Thyroid gland (tissue), 4 donors: ENCODE measurements around the gene FHIT. TPM values are rescaled to one million over a fixed set of nuclear protein-coding genes. Genes with fewer than 3 reads are reported as not detected.

Experiments
- DNase-seq, 2 donors: peaks; one replicate each; pipeline ENCODE4 v3.0.0-alpha.2; 2019
- H3K27ac ChIP-seq, 3 donors: fragments of 200-600 bp; sonication (generic); 1 replicate in 2 of 3; 2 replicates in 1 of 3; pipeline ENCODE4 v1.5.1; 2016 to 2019; ENCODE audit warnings: mild to moderate bottlenecking in 1 of 3, moderate library complexity in 1 of 3
- H3K27me3 ChIP-seq: fragments of 200-600 bp; sonication (generic); one replicate; pipeline ENCODE4 v1.5.1; 2019
- H3K36me3 ChIP-seq, 2 donors: fragments of 200-600 bp; sonication (generic); one replicate each; pipeline ENCODE4 v1.5.1; 2016 to 2019
- H3K4me1 ChIP-seq, 2 donors: fragments of 200-600 bp; sonication (generic); one replicate each; pipeline ENCODE4 v1.5.1; 2017 to 2019
- H3K4me3 ChIP-seq, 3 donors: fragments of 200-600 bp; sonication (generic); replicated peaks in 1 of 3; 1 replicate in 2 of 3; 2 replicates in 1 of 3; pipeline ENCODE4 v1.5.1; 2016; ENCODE audit warnings: mild to moderate bottlenecking in 1 of 3
- H3K9me3 ChIP-seq: fragments of 200-600 bp; sonication (generic); one replicate; pipeline ENCODE4 v1.5.1; 2017
- POLR2A ChIP-seq, 2 donors: fragments of 450-650 bp; IDR thresholded peaks; one replicate each; pipeline ENCODE4 v1.6.1; 2017; ENCODE audit warnings: antibody characterized with exemption in 2 of 2, mild to moderate bottlenecking in 2 of 2, moderate library complexity in 1 of 2
- WGBS, 2 donors: methylation state at CpG; one replicate each; pipeline ENCODE4 v1.1.5; 2017; 5-methylcytosine and 5-hydroxymethylcytosine counted together
- intact Hi-C: fragments of 100-400 bp; cut with DNase I; formaldehyde crosslinking; loops from one replicate; pipeline ENCODE4 v1.15.1; 2023
- total RNA-seq, 4 donors: library from RNA; depleted of rRNA; stranded (reverse); fragments of >200 nt; gene quantifications; one replicate each; pipeline ENCODE4 v1.2.3, GENCODE V29; 2016
- TF ChIP-seq, protein P1 (sequence below), 6 experiments: fragments of 200-600 bp in 3 of 6; fragments of 450-650 bp in 3 of 6; sonication (generic) in 3 of 6; IDR thresholded peaks; one replicate each; pipeline ENCODE4 v1.5.1; 2016 to 2019; ENCODE audit warnings: antibody characterized with exemption in 6 of 6, mild to moderate bottlenecking in 2 of 6, inconsistent platforms in 1 of 6, moderate library complexity in 1 of 6

Gene FHIT
- total RNA-seq, 4 donors from 2014 or later: 12.2 to 18.9 (median 16.2) TPM

DNA sequence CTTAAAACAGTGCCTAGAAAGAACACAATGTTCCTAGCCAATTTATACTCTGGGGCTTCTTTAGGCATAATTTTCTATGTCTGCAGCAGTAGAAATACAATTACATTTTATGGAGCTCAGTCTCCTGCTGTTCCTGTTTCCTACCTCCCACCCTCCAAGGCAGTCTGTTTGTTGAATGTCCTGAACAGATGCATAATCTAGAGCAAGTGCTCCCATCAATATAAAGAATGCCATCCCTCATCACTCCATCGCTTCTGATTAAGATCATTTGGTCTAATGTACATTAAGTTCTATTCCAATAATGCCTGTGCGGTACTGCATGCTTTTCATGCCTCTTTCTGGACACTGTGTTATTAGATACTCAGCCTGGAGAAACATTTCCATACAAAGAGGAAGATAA lies 1331.7 kb downstream of the FHIT start:
- Histone ChIP-seq H3K27ac (no peak overlapping the region), H3K4me1 (no peaks in the 10 kb centered on the region), H3K27me3 (no peaks in the 10 kb centered on the region), H3K4me3 (no peak overlapping the region), H3K9me3 (no peaks in the 10 kb centered on the region), H3K36me3 (no peaks in the 10 kb centered on the region)
- DNase-seq: no peak
- WGBS, 2 donors: 98 to 100% methylated on average over 2 of the region's 2 CpGs
- intact Hi-C loops: no loop called here
- TF ChIP-seq POLR2A (IDR thresholded peaks at IDR 0.05): no peak
- TF ChIP-seq, protein P1, sequence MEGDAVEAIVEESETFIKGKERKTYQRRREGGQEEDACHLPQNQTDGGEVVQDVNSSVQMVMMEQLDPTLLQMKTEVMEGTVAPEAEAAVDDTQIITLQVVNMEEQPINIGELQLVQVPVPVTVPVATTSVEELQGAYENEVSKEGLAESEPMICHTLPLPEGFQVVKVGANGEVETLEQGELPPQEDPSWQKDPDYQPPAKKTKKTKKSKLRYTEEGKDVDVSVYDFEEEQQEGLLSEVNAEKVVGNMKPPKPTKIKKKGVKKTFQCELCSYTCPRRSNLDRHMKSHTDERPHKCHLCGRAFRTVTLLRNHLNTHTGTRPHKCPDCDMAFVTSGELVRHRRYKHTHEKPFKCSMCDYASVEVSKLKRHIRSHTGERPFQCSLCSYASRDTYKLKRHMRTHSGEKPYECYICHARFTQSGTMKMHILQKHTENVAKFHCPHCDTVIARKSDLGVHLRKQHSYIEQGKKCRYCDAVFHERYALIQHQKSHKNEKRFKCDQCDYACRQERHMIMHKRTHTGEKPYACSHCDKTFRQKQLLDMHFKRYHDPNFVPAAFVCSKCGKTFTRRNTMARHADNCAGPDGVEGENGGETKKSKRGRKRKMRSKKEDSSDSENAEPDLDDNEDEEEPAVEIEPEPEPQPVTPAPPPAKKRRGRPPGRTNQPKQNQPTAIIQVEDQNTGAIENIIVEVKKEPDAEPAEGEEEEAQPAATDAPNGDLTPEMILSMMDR (IDR thresholded peaks at IDR 0.05): no peak

DNA sequence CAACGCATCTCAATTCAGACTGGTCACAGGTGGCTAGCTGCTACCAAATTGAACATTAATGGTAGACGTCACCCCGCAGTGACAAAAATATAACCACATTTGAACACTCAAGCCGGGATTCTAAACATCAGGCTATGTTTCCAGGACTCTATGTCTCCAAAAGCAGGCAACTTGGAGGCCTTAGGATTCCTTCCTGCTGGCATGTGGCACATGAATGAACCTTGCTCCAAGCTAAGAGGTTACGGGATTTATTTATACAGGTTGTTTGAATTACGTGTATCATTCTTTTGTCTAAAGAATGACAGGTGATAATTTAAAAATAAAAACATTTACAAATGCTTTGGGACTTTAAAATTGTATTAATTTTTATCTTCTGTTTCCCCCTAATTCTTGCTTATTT lies 1337.0 kb downstream of the FHIT start:
- Histone ChIP-seq H3K4me1 (no peaks in the 10 kb centered on the region), H3K4me3 (no peak overlapping the region), H3K27ac (no peak overlapping the region), H3K36me3 (no peaks in the 10 kb centered on the region), H3K27me3 (no peaks in the 10 kb centered on the region), H3K9me3 (no peaks in the 10 kb centered on the region)
- WGBS, 2 donors: 88 to 97% methylated on average over 6 of the region's 6 CpGs
- no peak for TF ChIP-seq POLR2A (IDR thresholded peaks at IDR 0.05)
- TF ChIP-seq, protein P1 (IDR thresholded peaks at IDR 0.05): no peak
- DNase-seq: no peak
- intact Hi-C loops: no loop called here

DNA sequence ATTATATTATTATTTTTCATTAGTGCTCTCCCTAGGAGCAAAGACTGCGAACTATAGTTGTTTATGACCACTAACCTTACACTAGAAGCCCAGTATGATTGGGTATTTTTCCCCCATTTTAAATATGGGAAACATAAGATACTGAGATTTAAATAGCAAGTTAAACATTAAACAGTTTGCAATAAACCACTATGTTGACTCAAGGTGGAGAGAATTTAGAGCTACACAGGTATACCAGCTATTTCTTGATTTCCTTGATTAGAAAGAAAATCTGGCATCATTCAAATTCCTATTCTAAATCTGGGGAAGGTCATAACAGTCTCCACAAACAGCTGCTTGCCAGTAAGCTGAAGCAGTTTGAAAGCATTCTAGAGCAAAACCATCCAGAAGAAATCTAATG lies 1337.6 kb downstream of the FHIT start:
- intact Hi-C loops: no loop called here
- Histone ChIP-seq H3K9me3 (no peaks in the 10 kb centered on the region), H3K36me3 (no peaks in the 10 kb centered on the region), H3K27ac (no peak overlapping the region), H3K27me3 (no peaks in the 10 kb centered on the region), H3K4me1 (no peaks in the 10 kb centered on the region), H3K4me3 (no peak overlapping the region)
- no peak for TF ChIP-seq POLR2A (IDR thresholded peaks at IDR 0.05)
- TF ChIP-seq, protein P1 (IDR thresholded peaks at IDR 0.05): no peak
- no peak for DNase-seq
- WGBS, 2 donors: 98% methylated on average over 1 of the region's 1 CpG

DNA sequence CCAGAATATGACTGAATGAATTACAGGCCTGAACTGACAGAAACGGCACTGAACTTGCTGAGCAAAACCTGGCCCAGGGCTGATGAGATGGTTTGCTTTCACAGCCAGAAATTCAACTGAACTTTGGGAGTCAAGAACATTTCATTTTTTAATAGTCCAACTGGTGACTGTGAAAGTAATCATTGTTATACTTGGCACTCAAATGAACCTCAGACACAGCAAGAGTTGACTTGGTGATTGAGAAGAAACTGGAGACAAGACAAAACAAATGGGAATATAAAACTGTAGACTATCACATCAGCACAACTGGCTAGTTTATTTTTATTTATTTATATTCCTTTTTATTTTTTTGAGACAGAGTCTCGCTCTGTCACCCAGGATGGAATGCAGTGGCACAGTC lies 1342.6 kb downstream of the FHIT start:
- Histone ChIP-seq H3K4me3 (no peak overlapping the region), H3K27me3 (no peaks in the 10 kb centered on the region), H3K36me3 (no peaks in the 10 kb centered on the region), H3K9me3 (no peaks in the 10 kb centered on the region), H3K27ac (no peak overlapping the region), H3K4me1 (no peaks in the 10 kb centered on the region)
- intact Hi-C loops: no loop called here
- 40 to 55% methylated on average over 2 of the region's 2 CpGs for WGBS, 2 donors
- DNase-seq: peak; percentile 22 to 23
- TF ChIP-seq, protein P1 (IDR thresholded peaks at IDR 0.05): no peak
- no peak for TF ChIP-seq POLR2A (IDR thresholded peaks at IDR 0.05)

DNA sequence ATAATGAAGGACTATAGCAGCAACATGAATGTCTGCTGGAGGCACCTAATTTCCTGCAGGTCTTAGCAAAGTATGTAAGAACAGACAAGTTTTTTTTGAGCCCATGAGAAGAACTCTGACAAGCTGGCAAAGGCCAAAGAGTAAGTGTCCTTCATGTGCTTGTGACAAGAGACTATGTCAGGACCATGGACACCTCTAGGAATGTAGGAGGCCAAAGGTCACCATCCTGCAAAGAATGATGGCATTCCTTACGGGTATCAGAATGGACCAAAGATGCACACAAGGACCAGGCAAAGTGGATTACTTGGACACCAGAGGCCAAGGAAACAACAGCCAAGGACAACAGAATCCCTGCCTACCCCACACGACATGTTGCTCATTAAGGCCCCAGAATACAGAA lies 1343.0 kb downstream of the FHIT start:
- H3K4me3 ChIP-seq: no peak overlapping the region
- H3K9me3 ChIP-seq: no peaks in the 10 kb centered on the region
- intact Hi-C loops: no loop called here
- no peaks in the 10 kb centered on the region for H3K27me3 ChIP-seq
- DNase-seq: no peak
- 70 to 85% methylated on average over 2 of the region's 2 CpGs for WGBS, 2 donors
- H3K4me1 ChIP-seq: no peaks in the 10 kb centered on the region
- H3K36me3 ChIP-seq: no peaks in the 10 kb centered on the region
- H3K27ac ChIP-seq: no peak overlapping the region
- TF ChIP-seq, protein P1 (IDR thresholded peaks at IDR 0.05): no peak
- TF ChIP-seq POLR2A (IDR thresholded peaks at IDR 0.05): no peak
